ENCODE data around the gene CAND2. TPM values are rescaled to one million over a fixed set of nuclear protein-coding genes. Genes with fewer than 3 reads are reported as not detected.
"Not testable (repeated sequence)": the region's sequence is repeated elsewhere in the genome, so short reads cannot be mapped to it uniquely, and the experiment has no call there.

The CAND2 gene
- total RNA-seq, 1 experiment from 2014 or later, result 8.2 TPM

- DNase-seq (ENCODE audit: low spot score), result no peak
- Histone ChIP-seq H3K27me3 (replicated peaks; ENCODE audit: insufficient read depth, low read depth, low read length, poor library complexity) (no peaks in the 10 kb centered on the region), H3K4me3 (ENCODE audit: low read depth, low read length, poor library complexity, severe bottlenecking) (no peak overlapping the region), H3K27ac (ENCODE audit: low read depth, low read length, poor library complexity, severe bottlenecking) (peak overlapping the region; percentile 35), H3K9me3 (ENCODE audit: low read depth, low read length, poor library complexity, severe bottlenecking) (no peaks in the 10 kb centered on the region), H3K36me3 (ENCODE audit: insufficient read depth, low read length, poor library complexity, severe bottlenecking) (peaks cover 77% of the 10 kb centered on the region), H3K4me1 (ENCODE audit: insufficient read depth, low read length, poor library complexity, severe bottlenecking) (peaks cover 24% of the 10 kb centered on the region)
- ChIA-PET POLR2A (ENCODE audit: low non-redundant PET) (interaction anchor here (0.6 kb wide), 1 partner anchor 213 kb away, joined by 4 read pairs; no protein-coding TSS in a partner anchor), CTCF (no interaction called here)
- BruUV-seq (replicated peaks), result no TSS peak
- TF ChIP-seq EZH2 (IDR thresholded peaks at IDR 0.05; ENCODE audit: borderline replicate concordance, low read depth, low read length, poor library complexity, severe bottlenecking), result no peak
- TF ChIP-seq CTCF (conservative IDR thresholded peaks at IDR 0.05; ENCODE audit: low read depth, low read length), result no peak
- intact Hi-C loops (cut with micrococcal nuclease; ENCODE audit: unreplicated experiment), result no loop called here
These were observed 41.0 kb downstream of the CAND2 start for GRCh38 chr3:12837295-12837986.

DNA sequence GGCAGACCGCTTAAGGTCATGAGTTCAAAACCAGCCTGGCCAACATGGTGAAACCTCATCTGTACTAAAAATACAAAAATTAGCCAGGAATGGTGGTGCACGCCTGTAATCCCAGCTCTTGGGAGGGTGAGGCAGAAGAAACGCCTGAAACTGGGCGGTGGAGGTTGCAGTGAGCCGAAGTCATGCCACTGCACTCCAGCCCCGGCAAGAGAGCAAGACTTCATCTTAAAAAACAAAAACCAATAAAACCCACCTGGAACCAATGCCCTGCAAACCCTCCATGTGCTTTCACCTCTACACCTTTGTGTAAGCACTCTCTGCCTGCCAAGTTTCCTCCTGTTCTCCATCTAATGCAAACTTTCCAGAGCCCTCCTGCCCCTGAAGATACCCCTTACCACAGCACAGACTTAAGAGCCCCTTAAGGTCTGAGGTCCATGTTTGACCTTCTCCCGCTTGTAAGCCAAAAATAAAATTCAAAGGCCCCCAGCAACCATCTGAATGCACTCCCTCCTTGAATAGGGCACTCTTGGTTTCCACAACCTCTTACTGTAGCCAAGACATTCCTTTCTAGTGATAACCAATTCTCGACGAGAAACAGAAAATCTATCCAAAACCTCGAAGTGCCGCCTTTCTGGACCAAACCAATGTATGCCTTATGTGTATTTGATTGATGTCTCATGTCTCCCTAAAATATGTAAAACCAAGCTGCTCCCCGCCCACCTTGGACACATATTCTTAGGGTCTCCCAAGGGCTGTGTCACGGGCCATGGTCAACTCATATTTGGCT is 41.9 kb downstream of the CAND2 start:
- intact Hi-C loops (cut with micrococcal nuclease; ENCODE audit: unreplicated experiment), result no loop called here
- no peak for TF ChIP-seq CTCF (conservative IDR thresholded peaks at IDR 0.05; ENCODE audit: low read depth, low read length)
- no peak for TF ChIP-seq EZH2 (IDR thresholded peaks at IDR 0.05; ENCODE audit: borderline replicate concordance, low read depth, low read length, poor library complexity, severe bottlenecking)
- no TSS peak for BruUV-seq (replicated peaks)
- DNase-seq (ENCODE audit: low spot score), result no peak
- peaks cover 68% of the 10 kb centered on the region for H3K36me3 ChIP-seq (ENCODE audit: insufficient read depth, low read length, poor library complexity, severe bottlenecking)
- H3K4me1 ChIP-seq (ENCODE audit: insufficient read depth, low read length, poor library complexity, severe bottlenecking), result peaks cover 24% of the 10 kb centered on the region
- ChIA-PET POLR2A (ENCODE audit: low non-redundant PET) (interaction anchor here (0.6 kb wide), 1 partner anchor 214 kb away, joined by 4 read pairs; no protein-coding TSS in a partner anchor), CTCF (no interaction called here)
- H3K4me3 ChIP-seq (ENCODE audit: low read depth, low read length, poor library complexity, severe bottlenecking), result peak overlapping the region; percentile 91
- no peaks in the 10 kb centered on the region for H3K27me3 ChIP-seq (replicated peaks; ENCODE audit: insufficient read depth, low read depth, low read length, poor library complexity)
- H3K9me3 ChIP-seq (ENCODE audit: low read depth, low read length, poor library complexity, severe bottlenecking), result no peaks in the 10 kb centered on the region
- peak overlapping the region; percentile 21 for H3K27ac ChIP-seq (ENCODE audit: low read depth, low read length, poor library complexity, severe bottlenecking)

- Histone ChIP-seq H3K36me3 (ENCODE audit: insufficient read depth, low read length, poor library complexity, severe bottlenecking) (peaks cover 58% of the 10 kb centered on the region), H3K4me3 (ENCODE audit: low read depth, low read length, poor library complexity, severe bottlenecking) (peak overlapping the region; percentile 91), H3K27me3 (replicated peaks; ENCODE audit: insufficient read depth, low read depth, low read length, poor library complexity) (no peaks in the 10 kb centered on the region), H3K9me3 (ENCODE audit: low read depth, low read length, poor library complexity, severe bottlenecking) (no peaks in the 10 kb centered on the region), H3K27ac (ENCODE audit: low read depth, low read length, poor library complexity, severe bottlenecking) (peak overlapping the region; percentile 96), H3K4me1 (ENCODE audit: insufficient read depth, low read length, poor library complexity, severe bottlenecking) (peaks cover 24% of the 10 kb centered on the region)
- TF ChIP-seq EZH2 (IDR thresholded peaks at IDR 0.05; ENCODE audit: borderline replicate concordance, low read depth, low read length, poor library complexity, severe bottlenecking) (no peak), CTCF (conservative IDR thresholded peaks at IDR 0.05; ENCODE audit: low read depth, low read length) (no peak)
- intact Hi-C loops (cut with micrococcal nuclease; ENCODE audit: unreplicated experiment), result no loop called here
- ChIA-PET CTCF (no interaction called here), POLR2A (ENCODE audit: low non-redundant PET) (no interaction called here)
- no peak for DNase-seq (ENCODE audit: low spot score)
- no TSS peak for BruUV-seq (replicated peaks)
These were observed 42.9 kb downstream of the CAND2 start for GRCh38 chr3:12839156-12839946.

DNA sequence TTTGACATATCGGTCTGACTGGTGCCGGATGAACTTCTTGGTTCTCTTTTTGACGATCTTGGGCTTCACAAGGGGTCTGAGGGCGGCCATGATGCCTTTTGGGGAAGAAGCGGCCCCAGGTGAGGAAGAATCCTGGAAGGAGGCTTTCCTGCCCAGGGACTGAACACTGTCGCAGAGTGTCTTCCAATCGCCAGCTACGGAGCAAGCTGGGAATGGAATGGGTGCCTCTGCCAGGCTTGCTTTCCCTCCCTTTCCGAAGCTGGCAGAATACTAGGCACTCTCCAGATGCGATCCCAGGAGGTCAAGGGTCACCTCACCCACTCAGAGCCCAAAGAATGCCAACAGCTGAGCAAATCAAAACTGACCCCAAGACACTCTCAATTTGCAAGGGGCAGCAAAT is 43.7 kb downstream of the CAND2 start:
- peak overlapping the region; percentile 96 for H3K27ac ChIP-seq (ENCODE audit: low read depth, low read length, poor library complexity, severe bottlenecking)
- POLR2A ChIA-PET (ENCODE audit: low non-redundant PET); H3K27me3 ChIP-seq (replicated peaks; ENCODE audit: insufficient read depth, low read depth, low read length, poor library complexity); CTCF ChIA-PET; BruUV-seq (replicated peaks); intact Hi-C loops (cut with micrococcal nuclease; ENCODE audit: unreplicated experiment); DNase-seq (ENCODE audit: low spot score); H3K9me3 ChIP-seq (ENCODE audit: low read depth, low read length, poor library complexity, severe bottlenecking): not testable (repeated sequence)
- peaks cover 50% of the 10 kb centered on the region for H3K36me3 ChIP-seq (ENCODE audit: insufficient read depth, low read length, poor library complexity, severe bottlenecking)
- peak overlapping the region; percentile 91 for H3K4me3 ChIP-seq (ENCODE audit: low read depth, low read length, poor library complexity, severe bottlenecking)
- peaks cover 24% of the 10 kb centered on the region for H3K4me1 ChIP-seq (ENCODE audit: insufficient read depth, low read length, poor library complexity, severe bottlenecking)
